ENCODE measurements around the gene LDLRAD3. TPM values are rescaled to one million over a fixed set of nuclear protein-coding genes. Genes with fewer than 3 reads are reported as not detected.

Gene LDLRAD3
- polyA plus RNA-seq, 1 of the 3 experiments (the other 2 are of a cell fraction): 10.6 TPM

DNA sequence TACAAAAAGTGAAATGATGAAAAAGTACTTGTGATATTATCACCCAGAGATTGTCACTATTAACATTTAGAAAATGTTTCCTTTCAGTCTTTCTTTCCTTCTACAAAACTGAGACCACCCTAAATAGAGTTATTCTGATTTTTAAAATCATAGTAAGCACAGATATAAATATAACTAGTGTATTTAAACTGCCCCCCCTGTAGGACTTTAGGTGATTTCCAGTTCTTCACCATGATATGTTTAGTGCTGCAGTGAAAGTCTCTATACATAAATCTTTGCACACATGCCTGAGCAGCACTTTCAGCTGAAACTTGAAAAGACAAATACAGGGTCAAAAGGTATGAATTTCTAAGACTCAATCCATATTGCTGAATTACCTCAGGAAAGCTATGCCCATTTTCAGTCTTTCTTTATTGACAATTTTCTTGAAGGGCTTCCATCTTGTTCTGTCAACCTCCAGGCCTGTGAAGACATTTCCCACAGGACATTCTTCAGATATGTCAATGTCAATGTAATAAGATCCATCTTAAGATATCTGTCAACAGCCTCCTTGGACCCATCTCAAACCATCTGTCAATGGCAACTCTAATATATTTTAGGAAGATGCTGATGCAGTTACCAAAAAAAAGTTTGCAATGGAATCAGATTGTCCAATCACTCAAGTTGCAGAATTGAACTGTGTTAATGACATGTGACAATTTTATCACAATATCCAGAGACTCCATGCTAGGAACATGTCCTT, 30.8 kb upstream of the LDLRAD3 start:
- Histone ChIP-seq H3K27ac (ENCODE audit: low read depth in 2 of 2, low read length in 1 of 2) (no peak overlapping the region), H4K20me1 (ENCODE audit: insufficient read depth) (no peaks in the 10 kb centered on the region), H3K36me3 (replicated peaks in 1 of 2; ENCODE audit: control insufficient read depth in 1 of 2, insufficient read depth in 2 of 2, low read length in 1 of 2) (no peaks in the 10 kb centered on the region), H2AFZ (ENCODE audit: low read depth) (no peak overlapping the region), H3K9ac (no peak overlapping the region), H3K79me2 (ENCODE audit: insufficient read depth) (no peaks in the 10 kb centered on the region), H3K4me3 (ENCODE audit: low read depth in 2 of 2, low read length in 1 of 2) (no peak overlapping the region), H3F3A (replicated peaks; ENCODE audit: insufficient read depth) (peaks cover 10% of the 10 kb centered on the region), H3K27me3 (ENCODE audit: insufficient read depth) (no peaks in the 10 kb centered on the region), H3K4me1 (ENCODE audit: control insufficient read depth in 1 of 2, insufficient read depth in 2 of 2, low read depth in 1 of 2, low read length in 1 of 2) (no peaks in the 10 kb centered on the region), H3K9me2 (no peaks in the 10 kb centered on the region), H3K9me3 (no peaks in the 10 kb centered on the region), H3K4me2 (no peak overlapping the region)
- POLR2A ChIA-PET: no interaction called here
- no peak for DNase-seq
- TF ChIP-seq MEF2A (IDR thresholded peaks at IDR 0.05; ENCODE audit: borderline replicate concordance, low read depth) (no peak), ELF1 (IDR thresholded peaks at IDR 0.05) (no peak), EZH2phosphoT487 (IDR thresholded peaks at IDR 0.05; ENCODE audit: borderline replicate concordance, low read depth) (no peak), TEAD4 (IDR thresholded peaks at IDR 0.05; ENCODE audit: borderline replicate concordance, insufficient read depth) (no peak), SMC3 (IDR thresholded peaks at IDR 0.05; ENCODE audit: low read depth, low read length) (no peak), GABPA (IDR thresholded peaks at IDR 0.05; ENCODE audit: low read depth) (no peak), ZBTB33 (IDR thresholded peaks at IDR 0.05; ENCODE audit: borderline replicate concordance, low read depth) (no peak), TCF12 (IDR thresholded peaks at IDR 0.05) (no peak), MAX (IDR thresholded peaks at IDR 0.05; ENCODE audit: low read depth) (no peak), RCOR1 (IDR thresholded peaks at IDR 0.05; ENCODE audit: low read length) (no peak), FOSL2 (IDR thresholded peaks at IDR 0.05; ENCODE audit: borderline replicate concordance, low read depth) (no peak)
- TF ChIP-seq, protein P1, sequence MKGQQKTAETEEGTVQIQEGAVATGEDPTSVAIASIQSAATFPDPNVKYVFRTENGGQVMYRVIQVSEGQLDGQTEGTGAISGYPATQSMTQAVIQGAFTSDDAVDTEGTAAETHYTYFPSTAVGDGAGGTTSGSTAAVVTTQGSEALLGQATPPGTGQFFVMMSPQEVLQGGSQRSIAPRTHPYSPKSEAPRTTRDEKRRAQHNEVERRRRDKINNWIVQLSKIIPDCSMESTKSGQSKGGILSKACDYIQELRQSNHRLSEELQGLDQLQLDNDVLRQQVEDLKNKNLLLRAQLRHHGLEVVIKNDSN (IDR thresholded peaks at IDR 0.05; ENCODE audit: borderline replicate concordance, low read depth): no peak
- TF ChIP-seq, protein P2, sequence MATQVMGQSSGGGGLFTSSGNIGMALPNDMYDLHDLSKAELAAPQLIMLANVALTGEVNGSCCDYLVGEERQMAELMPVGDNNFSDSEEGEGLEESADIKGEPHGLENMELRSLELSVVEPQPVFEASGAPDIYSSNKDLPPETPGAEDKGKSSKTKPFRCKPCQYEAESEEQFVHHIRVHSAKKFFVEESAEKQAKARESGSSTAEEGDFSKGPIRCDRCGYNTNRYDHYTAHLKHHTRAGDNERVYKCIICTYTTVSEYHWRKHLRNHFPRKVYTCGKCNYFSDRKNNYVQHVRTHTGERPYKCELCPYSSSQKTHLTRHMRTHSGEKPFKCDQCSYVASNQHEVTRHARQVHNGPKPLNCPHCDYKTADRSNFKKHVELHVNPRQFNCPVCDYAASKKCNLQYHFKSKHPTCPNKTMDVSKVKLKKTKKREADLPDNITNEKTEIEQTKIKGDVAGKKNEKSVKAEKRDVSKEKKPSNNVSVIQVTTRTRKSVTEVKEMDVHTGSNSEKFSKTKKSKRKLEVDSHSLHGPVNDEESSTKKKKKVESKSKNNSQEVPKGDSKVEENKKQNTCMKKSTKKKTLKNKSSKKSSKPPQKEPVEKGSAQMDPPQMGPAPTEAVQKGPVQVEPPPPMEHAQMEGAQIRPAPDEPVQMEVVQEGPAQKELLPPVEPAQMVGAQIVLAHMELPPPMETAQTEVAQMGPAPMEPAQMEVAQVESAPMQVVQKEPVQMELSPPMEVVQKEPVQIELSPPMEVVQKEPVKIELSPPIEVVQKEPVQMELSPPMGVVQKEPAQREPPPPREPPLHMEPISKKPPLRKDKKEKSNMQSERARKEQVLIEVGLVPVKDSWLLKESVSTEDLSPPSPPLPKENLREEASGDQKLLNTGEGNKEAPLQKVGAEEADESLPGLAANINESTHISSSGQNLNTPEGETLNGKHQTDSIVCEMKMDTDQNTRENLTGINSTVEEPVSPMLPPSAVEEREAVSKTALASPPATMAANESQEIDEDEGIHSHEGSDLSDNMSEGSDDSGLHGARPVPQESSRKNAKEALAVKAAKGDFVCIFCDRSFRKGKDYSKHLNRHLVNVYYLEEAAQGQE (IDR thresholded peaks at IDR 0.05; ENCODE audit: low read depth, low read length): no peak
- CTCF ChIA-PET: no interaction called here

Data from SK-N-SH (cell line).